K562 (cell line): ENCODE results near the gene METAP1D.

ENCODE experiments used
- CTCF ChIP-seq, 3 experiments: IDR thresholded peaks in 2 of 3; conservative IDR thresholded peaks in 1 of 3; 2 replicates each; pipeline ENCODE4 v1.5.1; 2011 to 2012; ENCODE audit warnings: low read length in 3 of 3, mild to moderate bottlenecking in 3 of 3, control low read depth in 2 of 3, improper control_type of control experiment in 1 of 3, inconsistent platforms in 1 of 3, low read depth in 1 of 3, mixed read lengths in 1 of 3, moderate library complexity in 1 of 3; ENCODE audit not compliant: insufficient read depth in 2 of 3
- MTA3 ChIP-seq: fragments of 450-650 bp; formaldehyde crosslinking; IDR thresholded peaks from 2 replicates; pipeline ENCODE4 v1.6.1; 2017; ENCODE audit warnings: mild to moderate bottlenecking, borderline replicate concordance
- SP1 ChIP-seq: sonication (generic); formaldehyde crosslinking; IDR thresholded peaks from 2 replicates; pipeline ENCODE4 v1.8.1; 2022; ENCODE audit warnings: mild to moderate bottlenecking, missing genetic modification reagents
- ZFP36 ChIP-seq: fragments of 150-350 bp; IDR thresholded peaks from 2 replicates; pipeline ENCODE4 v1.6.1; 2018; ENCODE audit warnings: low read length, low read depth; ENCODE audit not compliant: partially characterized antibody
- ZNF274 ChIP-seq: IDR thresholded peaks from 2 replicates; pipeline ENCODE4 v1.6.1; 2011; ENCODE audit warnings: low read depth, mild to moderate bottlenecking, low read length, moderate library complexity, borderline replicate concordance

GRCh38 chr2:172031536-172031935 lies 31.8 kb downstream of the METAP1D start:
- TF ChIP-seq MTA3 = no peak
- no peak for TF ChIP-seq ZFP36
- TF ChIP-seq ZNF274 = no peak
- no peak for TF ChIP-seq SP1
- TF ChIP-seq CTCF (IDR thresholded peaks at IDR 0.05 in 2 of 3, conservative IDR thresholded peaks at IDR 0.05 in 1 of 3; ENCODE audit: insufficient read depth in 2 of 3, low read depth in 1 of 3, low read length in 3 of 3) = no peak
